ENCODE results near the gene CNNM1.

Gene CNNM1

DNA sequence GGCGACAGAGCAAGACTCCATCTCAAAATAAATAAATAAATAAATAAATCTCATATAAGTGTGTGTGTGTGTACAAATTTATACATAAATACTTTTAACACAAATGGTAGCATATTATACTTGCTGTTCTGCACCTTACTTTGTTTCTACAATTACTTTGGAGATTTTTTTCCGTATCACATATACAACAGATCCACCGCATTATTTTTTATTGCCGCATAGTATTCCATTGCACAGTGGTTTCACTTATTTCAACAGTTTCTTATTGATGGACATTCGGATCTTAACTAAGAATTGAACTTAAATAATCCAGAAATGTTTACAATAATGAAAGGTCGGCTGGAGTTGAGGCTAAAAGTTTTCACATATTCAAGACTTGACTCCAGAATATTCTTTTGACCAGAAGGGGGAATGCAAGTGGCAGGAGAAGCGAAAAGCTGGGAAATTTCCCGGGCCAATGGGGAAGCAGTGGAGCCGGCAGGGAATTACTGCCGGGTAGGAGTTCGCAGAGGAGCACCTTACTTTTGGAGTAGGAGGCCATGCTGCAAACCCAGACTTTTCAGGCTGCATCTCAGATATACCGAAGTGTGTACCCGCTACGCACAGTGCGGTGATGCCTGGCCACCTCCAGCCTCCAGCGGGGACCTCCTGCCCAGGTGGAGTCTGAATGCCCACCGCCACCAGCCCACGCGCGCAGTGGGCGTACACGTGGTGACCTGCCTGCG lies 415 bp upstream of the CNNM1 start:
- peaks cover 0 to 21% (median 17%) of the 10 kb centered on the region in 4 donors for H3K4me1 ChIP-seq
- no peak overlapping the region for H3K27ac ChIP-seq
- intact Hi-C loops (cut with DNase I; ENCODE audit: low total_unique reads) = no loop called here
- no peaks in the 10 kb centered on the region for H3K36me3 ChIP-seq
- peaks cover 0 to 26% of the 10 kb centered on the region in 2 donors for H3K27me3 ChIP-seq
- peak overlapping the region; percentile 55 to 66 for H3K4me3 ChIP-seq
- TF ChIP-seq, protein P1, sequence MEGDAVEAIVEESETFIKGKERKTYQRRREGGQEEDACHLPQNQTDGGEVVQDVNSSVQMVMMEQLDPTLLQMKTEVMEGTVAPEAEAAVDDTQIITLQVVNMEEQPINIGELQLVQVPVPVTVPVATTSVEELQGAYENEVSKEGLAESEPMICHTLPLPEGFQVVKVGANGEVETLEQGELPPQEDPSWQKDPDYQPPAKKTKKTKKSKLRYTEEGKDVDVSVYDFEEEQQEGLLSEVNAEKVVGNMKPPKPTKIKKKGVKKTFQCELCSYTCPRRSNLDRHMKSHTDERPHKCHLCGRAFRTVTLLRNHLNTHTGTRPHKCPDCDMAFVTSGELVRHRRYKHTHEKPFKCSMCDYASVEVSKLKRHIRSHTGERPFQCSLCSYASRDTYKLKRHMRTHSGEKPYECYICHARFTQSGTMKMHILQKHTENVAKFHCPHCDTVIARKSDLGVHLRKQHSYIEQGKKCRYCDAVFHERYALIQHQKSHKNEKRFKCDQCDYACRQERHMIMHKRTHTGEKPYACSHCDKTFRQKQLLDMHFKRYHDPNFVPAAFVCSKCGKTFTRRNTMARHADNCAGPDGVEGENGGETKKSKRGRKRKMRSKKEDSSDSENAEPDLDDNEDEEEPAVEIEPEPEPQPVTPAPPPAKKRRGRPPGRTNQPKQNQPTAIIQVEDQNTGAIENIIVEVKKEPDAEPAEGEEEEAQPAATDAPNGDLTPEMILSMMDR (IDR thresholded peaks at IDR 0.05) = peak in 1 of 2 experiments; percentile 5
- H3K9me3 ChIP-seq = no peaks in the 10 kb centered on the region
- no peak for DNase-seq

DNA sequence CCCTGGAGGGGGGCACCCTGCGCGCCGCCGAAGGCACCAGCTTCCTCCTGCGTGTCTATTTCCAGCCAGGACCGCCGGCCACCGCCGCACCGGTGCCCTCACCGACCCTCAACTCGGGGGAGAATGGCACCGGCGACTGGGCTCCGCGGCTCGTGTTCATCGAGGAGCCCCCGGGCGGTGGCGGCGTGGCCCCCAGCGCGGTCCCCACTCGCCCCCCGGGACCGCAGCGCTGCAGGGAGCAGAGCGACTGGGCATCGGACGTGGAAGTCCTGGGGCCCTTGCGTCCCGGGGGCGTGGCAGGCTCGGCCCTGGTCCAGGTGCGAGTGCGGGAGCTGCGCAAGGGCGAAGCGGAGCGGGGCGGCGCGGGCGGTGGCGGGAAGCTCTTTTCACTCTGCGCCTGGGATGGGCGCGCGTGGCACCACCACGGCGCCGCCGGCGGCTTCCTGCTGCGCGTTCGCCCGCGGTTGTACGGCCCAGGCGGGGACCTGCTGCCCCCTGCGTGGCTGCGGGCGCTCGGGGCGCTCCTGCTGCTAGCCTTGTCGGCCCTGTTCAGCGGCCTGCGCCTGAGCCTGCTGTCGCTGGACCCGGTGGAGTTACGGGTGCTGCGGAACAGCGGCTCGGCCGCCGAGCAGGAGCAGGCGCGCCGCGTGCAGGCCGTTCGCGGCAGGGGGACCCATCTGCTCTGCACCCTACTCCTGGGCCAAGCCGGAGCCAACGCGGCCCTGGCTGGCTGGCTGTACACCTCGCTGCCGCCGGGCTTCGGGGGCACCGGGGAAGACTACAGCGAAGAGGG lies 594 bp downstream of the CNNM1 start:
- peaks cover 0 to 26% of the 10 kb centered on the region in 2 donors for H3K27me3 ChIP-seq
- DNase-seq = no peak
- H3K4me1 ChIP-seq = peaks cover 0 to 21% (median 17%) of the 10 kb centered on the region in 4 donors
- H3K9me3 ChIP-seq = no peaks in the 10 kb centered on the region
- no peak overlapping the region for H3K27ac ChIP-seq
- H3K4me3 ChIP-seq = peak overlapping the region; percentile 55 to 66
- H3K36me3 ChIP-seq = no peaks in the 10 kb centered on the region
- intact Hi-C loops (cut with DNase I; ENCODE audit: low total_unique reads) = no loop called here
- TF ChIP-seq, protein P1 (IDR thresholded peaks at IDR 0.05) = no peak

DNA sequence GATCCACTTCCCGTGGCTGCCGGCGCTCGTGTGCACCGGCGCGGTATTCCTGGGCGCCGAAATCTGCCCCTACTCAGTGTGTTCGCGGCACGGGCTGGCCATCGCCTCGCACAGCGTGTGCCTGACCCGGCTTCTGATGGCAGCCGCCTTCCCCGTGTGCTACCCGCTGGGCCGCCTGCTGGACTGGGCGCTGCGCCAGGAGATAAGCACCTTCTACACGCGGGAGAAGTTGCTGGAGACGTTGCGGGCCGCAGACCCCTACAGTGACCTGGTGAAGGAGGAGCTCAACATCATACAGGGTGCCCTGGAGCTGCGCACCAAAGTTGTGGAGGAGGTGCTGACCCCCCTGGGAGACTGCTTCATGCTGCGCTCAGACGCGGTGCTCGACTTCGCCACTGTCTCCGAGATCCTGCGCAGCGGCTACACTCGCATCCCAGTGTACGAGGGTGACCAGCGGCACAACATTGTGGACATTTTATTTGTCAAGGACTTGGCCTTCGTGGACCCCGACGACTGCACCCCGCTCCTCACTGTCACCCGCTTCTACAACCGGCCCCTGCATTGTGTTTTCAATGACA lies 1.3 kb downstream of the CNNM1 start:
- intact Hi-C loops (cut with DNase I; ENCODE audit: low total_unique reads) = no loop called here
- Histone ChIP-seq H3K9me3 (no peaks in the 10 kb centered on the region), H3K36me3 (no peaks in the 10 kb centered on the region), H3K27me3 (peaks cover 0 to 26% of the 10 kb centered on the region in 2 donors), H3K4me3 (peak overlapping the region; percentile 55 to 66), H3K4me1 (peaks cover 0 to 21% (median 17%) of the 10 kb centered on the region in 4 donors), H3K27ac (no peak overlapping the region)
- TF ChIP-seq, protein P1 (IDR thresholded peaks at IDR 0.05) = no peak
- DNase-seq = no peak

DNA sequence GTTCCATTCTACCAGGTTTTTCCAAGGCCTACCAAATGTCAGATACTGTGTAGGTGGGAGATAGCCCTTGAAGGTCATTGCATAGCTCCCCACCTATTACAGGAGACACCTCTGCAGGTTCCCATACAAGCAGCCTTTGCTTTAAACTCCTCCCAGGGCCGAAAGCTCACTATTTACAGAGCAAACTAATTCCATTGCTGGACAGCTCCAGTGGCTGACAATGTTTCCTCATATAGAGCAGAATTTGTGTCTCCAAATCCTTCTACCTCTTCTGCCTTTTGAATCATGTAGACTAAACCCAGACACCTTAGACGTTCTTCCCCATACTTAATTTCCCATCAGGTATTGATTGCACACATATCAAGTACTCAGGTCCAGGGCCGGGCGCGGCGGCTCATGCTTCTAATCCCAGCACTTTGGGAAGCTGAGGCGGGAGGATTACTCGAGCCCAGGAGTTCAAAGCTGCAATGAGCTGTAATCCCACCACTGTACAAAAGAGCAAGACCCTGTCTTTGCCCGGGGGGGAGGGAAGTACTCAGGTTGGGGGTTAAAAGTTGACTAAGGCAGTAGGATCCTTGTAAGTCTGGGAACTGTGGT lies 2.1 kb downstream of the CNNM1 start:
- H3K9me3 ChIP-seq = no peaks in the 10 kb centered on the region
- H3K4me3 ChIP-seq = no peak overlapping the region
- H3K27me3 ChIP-seq = peaks cover 0 to 26% of the 10 kb centered on the region in 2 donors
- intact Hi-C loops (cut with DNase I; ENCODE audit: low total_unique reads) = no loop called here
- no peaks in the 10 kb centered on the region for H3K36me3 ChIP-seq
- TF ChIP-seq, protein P1 (IDR thresholded peaks at IDR 0.05) = no peak
- peaks cover 0 to 21% (median 17%) of the 10 kb centered on the region in 4 donors for H3K4me1 ChIP-seq
- no peak overlapping the region for H3K27ac ChIP-seq
- DNase-seq = no peak

DNA sequence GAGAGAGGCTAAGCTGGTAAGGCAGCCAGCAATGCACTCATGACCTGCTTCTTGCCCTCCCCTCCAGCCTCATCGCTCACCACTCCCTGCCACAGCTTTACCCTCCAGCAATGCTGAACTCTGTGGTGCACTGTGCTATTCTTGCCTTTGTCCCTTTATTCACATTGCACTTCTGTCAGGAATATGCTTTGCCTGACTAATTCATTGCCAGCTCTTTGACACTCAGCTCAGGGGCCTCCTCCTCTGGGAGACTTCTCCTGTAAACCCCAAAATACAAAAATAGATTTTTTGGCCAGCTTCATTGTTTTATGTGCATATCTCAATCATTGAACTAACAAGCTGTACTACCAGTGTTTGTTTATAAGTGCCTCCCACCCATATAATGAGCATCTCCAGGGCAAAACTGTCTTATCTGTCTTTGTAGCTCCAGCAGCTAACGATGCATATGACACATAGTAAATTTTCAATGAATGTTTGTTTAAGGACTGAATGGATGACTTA lies 8.2 kb downstream of the CNNM1 start:
- TF ChIP-seq, protein P1 (IDR thresholded peaks at IDR 0.05) = no peak
- no peak for DNase-seq
- H3K27me3 ChIP-seq = no peaks in the 10 kb centered on the region
- no peaks in the 10 kb centered on the region for H3K9me3 ChIP-seq
- peaks cover 0 to 21% (median 3%) of the 10 kb centered on the region in 4 donors for H3K4me1 ChIP-seq
- intact Hi-C loops (cut with DNase I; ENCODE audit: low total_unique reads) = no loop called here
- no peak overlapping the region for H3K27ac ChIP-seq
- H3K4me3 ChIP-seq = no peak overlapping the region
- H3K36me3 ChIP-seq = no peaks in the 10 kb centered on the region
